GM19455 (cell line): Measurements from ENCODE around the gene IGLON5.

Source experiments
- ATAC-seq: cut with Tn5 transposase; IDR thresholded peaks from one replicate; pipeline ENCODE4 v1.9.1; 2021; ENCODE audit not compliant: unreplicated experiment

Gene IGLON5

DNA sequence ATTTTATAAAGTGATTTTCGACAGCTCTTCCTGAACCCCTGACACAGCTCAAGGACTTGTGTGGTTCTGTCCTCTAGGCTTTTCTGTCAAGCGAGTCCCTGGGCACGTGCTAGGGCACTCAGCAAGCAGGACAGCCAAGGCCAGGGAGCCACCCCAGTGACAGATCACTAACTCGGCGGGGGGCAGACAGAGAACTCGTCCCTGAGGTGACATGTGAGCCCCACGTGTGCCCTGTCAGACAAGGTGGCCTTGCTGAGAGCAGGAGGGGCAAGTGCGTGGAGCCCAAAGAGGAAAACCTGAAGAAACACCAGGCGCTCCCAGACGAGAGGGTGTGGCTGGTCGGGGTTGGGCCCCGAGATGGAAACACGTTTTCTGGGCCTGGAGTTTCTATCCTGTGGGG lies 49.8 kb downstream of the IGLON5 start:
- ATAC-seq = no peak

DNA sequence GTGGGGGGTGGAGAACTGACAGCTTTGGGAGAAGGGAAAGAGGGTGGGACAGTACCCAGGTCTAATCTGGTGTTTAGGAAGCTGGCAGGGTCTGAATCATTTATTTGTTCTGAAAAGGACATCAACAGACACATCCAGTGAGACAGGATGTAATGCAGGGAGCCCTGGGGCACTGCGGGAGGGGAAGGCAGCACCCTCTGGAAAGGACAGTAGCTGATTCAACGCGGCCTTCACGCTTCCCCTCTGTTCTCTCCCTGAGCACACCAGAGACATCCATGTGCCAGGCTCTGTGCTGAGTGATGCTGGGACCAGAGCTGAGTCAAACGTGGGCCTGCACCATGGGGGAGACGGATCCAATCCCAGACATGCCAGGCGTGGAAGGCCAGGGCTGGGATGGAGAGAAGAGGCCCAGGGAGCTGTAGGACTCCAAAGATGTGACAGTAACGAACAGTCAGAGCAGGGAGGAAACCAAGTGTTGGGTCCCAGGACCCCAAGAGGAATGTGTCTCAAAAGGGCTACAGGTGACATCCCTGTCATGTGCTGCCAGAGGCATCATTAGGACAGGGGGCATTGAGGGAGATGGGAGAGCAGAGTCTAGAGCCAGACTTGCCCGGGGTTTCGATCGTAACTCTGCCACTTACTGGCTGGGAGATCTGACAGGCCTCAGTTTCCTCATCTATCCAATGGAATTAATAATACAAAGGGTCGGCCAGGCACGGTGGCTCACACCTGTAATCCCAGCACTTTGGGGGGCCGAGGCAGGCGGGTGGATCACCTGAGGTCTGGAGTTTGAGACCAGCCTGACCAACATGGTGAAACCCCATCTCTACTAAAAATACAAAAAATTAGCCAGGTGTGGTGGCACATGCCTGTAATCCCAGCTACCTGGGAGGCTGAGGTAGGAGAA lies 53.0 kb downstream of the IGLON5 start:
- ATAC-seq = no peak

DNA sequence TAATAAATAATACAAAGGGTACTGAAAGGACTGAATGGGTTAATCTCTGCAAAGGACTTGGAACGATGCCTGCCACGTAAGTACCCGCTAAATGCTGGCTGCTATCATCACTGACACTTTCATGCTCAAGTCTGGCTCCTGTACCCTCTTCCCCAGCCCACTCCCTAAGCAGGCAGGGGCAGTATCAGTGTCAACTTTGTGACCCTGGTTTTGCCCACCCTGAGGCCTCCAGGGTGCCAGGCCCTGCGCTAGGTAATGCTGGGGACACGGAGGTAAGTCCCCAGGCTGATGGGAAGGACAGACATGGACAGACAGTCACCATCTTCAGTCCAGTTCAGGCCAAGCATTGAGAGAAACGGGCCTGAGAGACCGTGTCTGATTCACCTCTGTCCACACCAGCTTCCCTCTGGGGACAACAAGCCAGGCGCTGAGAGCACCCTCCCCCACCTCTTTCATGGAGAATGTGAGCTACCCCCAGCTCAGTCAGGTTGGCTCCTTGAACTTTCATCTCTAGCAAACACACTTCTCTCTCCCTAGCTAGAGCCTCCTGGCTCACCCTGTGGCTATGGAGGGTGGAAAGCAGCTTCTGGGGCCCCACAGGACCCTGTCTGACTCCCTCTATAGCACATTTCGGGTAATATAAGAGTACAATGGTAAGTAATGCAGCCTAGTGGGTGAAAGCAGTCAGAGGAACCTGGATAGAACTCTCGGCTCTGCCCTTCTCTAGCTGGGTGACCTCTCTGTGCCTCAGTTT lies 53.9 kb downstream of the IGLON5 start:
- no peak for ATAC-seq

- no peak for ATAC-seq
Observed at GRCh38 chr19:51365965-51366388, 54.5 kb downstream of the IGLON5 start, which contains the start of gene ETFB. Gene ETFB, minus strand, starts transcription at chr19:51366388. Its CDS starts 62 bp downstream, at chr19:51366326.

DNA sequence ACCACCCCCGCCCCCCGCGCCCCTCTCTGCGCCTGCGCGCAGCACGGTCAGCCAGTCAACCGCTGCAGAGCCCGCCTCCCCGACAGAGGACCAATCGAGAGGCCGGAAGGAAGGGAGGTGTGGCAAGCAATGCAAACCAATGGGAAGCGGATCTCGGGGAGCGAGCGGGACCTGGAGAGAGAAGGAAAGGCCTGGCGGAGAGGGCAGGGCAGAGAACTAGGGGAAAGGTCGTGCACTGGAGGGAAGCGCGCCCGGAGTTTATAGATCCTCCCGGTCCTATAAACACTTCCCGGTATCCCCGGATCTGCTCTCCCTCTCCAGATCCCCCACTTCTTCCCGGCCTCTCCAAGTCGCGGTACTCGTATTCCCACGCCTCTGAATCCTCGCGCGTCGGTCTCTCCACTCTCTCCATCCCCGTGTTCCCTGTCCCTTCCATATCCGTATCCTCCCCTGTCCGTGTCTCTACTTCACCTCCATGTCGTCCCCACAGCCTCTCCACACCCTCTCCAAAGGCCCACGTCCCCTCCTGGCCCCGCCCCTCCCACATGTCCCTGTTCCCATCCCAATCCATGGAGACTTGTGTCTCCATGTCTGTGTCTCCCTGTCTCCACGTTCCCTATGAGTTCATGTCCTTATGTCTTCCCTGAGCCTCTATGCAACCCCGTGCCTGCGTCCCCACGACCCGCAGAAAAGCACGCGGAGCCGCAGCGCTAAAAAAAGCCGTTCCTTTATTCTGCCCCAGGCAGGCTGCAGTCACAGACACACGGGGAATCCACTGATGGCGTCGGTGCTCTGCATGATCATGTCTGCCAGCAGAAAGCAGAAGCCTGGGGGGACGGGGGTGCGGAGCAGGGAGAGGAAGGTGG lies 55.2 kb downstream of the IGLON5 start:
- ATAC-seq = no peak

DNA sequence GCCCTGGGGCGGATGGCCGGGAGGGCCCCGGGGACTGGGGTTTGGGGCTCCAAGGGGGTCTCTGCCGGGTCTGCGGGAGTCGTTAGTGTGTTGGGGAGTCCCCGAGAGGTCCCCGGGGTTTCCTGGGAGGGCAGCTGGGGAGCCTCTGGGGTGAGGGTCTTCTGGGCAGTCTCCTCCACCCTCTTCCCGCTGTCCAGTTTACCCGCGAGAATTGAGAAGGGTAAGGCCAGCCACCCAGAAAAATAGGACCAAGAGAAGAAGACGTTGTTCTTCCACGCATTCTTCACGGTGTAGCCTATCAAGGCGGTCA lies 55.8 kb downstream of the IGLON5 start:
- no peak for ATAC-seq

DNA sequence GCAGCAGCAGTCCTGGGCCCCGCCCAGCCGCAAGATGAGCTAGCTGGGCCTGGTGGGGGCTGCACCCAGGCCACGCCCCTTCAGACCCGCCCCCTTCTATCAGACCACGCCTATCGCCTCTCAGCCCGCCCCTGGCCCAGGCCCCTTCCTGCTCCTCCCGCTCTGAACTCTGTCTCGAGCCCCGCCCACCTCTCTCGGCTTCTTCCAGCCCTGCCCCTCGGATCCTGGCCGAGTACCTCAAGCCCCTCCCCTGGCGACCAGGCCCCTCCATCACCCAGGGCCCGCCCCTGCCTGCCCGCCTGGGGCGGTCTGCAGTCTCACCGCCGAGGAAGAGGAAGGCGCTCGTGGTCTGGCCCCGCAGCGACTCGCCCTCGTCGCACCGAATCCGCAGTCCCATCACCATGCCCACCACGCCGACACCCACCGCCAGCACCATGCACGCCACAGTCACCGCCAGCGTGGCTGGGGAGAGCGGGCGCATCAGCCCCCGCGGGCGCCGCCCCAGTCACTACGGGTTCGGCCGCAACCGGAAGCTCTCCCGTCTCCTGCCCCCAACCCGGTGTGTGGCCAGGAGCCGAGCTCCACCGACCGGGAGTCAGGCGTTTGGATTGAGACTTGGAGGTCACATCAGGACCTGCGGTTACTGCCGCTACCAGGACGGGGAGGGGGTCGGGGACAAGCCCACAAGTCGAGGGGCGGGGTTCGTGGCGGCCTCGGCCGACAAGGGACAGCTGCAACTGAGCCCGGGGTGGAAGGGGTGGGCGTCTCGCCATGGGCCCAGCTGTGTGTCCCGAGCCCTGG lies 56.3 kb downstream of the IGLON5 start:
- ATAC-seq = peak; percentile 73

DNA sequence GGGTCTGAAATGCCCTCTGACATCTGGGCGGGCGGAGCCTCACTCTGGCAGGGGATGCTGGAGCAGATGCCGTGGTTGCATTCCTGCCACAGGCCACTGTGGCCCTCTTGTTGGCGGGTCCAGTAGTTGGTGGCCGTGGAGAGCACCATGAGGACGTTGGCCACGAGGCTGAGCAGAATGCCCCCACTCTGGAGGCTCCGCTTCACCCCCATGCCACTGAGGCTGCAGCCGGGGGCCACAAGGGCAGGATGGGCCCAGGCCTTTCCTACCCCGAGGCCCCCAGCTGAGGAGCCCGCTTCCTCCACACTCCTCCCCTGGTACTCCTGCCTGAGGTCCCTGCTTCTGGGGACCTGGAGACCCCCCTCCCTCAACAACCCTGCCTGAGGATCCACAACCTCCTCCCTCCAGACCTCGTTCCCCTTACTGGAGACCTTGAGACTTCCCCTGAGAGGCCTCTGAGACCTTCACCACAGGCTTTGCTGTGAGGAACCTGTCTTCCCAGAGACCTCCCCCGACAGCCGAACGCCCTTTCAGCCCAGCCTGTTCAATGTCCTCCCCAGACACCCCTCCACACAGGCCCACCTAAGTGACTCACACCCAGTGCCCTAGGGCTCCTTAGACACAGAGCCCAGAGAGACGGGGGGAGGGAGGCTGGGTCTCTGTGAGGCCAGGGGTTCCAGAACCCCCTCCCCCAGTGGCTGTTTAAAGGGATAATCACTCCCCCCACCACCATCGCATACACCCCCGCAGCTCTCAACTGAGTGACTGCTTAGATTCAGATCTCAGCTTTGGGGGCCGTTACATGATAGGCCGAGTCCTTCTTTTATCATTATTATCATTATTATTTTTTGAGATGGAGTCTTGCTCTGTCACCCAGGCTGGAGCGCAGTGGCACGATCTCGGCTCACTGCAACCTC lies 57.2 kb downstream of the IGLON5 start, which contains the start of gene CLDND2:
Gene CLDND2 (minus strand): TSS at position 638 of the 917 bp plus-strand sequence. CDS start 426 bp downstream, at position 212.
- ATAC-seq = no peak

DNA sequence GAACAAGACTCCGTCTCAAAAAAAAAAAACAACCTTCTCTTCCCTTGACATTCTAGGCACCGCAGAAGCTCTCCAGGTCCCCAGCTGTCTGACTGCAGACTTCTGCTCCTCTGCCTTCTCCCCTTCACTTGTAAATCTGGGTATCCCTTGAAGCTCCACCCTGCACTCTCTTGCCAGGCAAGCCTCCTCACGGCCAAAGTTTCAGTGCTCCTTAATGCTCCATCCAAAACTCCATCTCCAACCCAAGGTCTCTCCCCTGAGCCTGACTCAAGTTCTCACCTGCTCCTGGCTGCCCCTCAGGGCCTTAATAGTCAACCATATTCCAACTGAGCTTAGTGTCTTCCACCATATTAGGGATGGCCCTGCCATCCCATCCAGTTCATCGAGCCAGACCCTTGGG lies 58.8 kb downstream of the IGLON5 start:
- ATAC-seq = no peak

- ATAC-seq = no peak
Observed at GRCh38 chr19:51371186-51371690, 59.8 kb downstream of the IGLON5 start.

GRCh38 chr19:51372021-51372648 lies 60.7 kb downstream of the IGLON5 start:
- ATAC-seq = no peak

- no peak for ATAC-seq
Observed at GRCh38 chr19:51372649-51373504, 61.4 kb downstream of the IGLON5 start, which contains the start of gene NKG7. Gene NKG7, minus strand, starts transcription at chr19:51372654. Its CDS starts 119 bp downstream, at chr19:51372535.

DNA sequence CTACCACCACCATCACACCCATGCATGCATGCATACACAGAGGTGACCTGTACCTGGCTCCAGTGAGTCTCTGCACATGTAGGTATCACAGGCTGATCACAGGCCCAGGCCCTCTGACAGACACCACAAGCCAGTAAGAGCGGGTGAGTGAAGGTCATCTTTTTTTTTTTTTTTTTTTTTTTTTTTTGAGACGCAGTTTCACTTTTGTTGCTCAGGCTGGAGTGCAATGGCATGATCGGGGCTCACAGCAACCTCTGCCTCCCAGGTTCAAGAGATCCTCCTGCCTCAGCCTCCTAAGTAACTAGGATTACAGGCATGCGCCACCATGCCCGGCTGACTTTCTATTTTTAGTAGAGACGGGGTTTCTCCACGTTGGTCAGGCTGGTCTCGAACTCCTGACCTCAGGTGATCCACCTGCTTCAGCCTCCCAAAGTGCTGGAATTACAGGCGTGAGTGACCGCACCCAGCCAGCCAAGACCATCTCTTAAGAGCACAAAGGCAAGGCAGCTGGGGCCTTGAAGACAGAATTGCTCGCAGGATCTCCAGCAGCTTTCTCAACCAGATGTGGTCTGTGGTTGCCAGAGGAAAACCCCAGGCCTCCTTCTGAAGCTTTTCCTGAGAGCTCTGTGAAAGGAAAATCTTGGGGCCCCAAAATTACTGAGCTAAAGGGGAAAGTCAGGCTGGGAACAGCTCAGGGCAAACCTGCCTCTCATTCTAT lies 64.2 kb downstream of the IGLON5 start:
- no peak for ATAC-seq

- ATAC-seq = no peak
Observed at GRCh38 chr19:51377422-51377821, 66.0 kb downstream of the IGLON5 start.

GRCh38 chr19:51380379-51380778 lies 68.9 kb downstream of the IGLON5 start:
- no peak for ATAC-seq
